Islet of Langerhans (tissue), 1 donor: Measurements from ENCODE around the gene MTX1.
"Not testable (repeated sequence)": the region's sequence is repeated elsewhere in the genome, so short reads cannot be mapped to it uniquely, and the experiment has no call there.

Source experiments
- FAIRE-seq: peaks from one replicate; lab custom pipeline; 2011; peaks lifted over from hg19 to GRCh38; lab: Jason Lieb, UNC

Gene MTX1

GRCh38 chr1:155241069-155241679 is 32.7 kb downstream of the MTX1 start:
- FAIRE-seq, result no peak

- FAIRE-seq, result no peak
Measured at GRCh38 chr1:155241841-155242264, 33.4 kb downstream of the MTX1 start.

- FAIRE-seq, result no peak
Measured at GRCh38 chr1:155242805-155243358, 34.4 kb downstream of the MTX1 start.

GRCh38 chr1:155244368-155245162 is 36.1 kb downstream of the MTX1 start:
- no peak for FAIRE-seq

GRCh38 chr1:155245163-155245524 is 36.6 kb downstream of the MTX1 start:
- no peak for FAIRE-seq

GRCh38 chr1:155246796-155247195 is 38.3 kb downstream of the MTX1 start:
- FAIRE-seq, result not testable (repeated sequence)

DNA sequence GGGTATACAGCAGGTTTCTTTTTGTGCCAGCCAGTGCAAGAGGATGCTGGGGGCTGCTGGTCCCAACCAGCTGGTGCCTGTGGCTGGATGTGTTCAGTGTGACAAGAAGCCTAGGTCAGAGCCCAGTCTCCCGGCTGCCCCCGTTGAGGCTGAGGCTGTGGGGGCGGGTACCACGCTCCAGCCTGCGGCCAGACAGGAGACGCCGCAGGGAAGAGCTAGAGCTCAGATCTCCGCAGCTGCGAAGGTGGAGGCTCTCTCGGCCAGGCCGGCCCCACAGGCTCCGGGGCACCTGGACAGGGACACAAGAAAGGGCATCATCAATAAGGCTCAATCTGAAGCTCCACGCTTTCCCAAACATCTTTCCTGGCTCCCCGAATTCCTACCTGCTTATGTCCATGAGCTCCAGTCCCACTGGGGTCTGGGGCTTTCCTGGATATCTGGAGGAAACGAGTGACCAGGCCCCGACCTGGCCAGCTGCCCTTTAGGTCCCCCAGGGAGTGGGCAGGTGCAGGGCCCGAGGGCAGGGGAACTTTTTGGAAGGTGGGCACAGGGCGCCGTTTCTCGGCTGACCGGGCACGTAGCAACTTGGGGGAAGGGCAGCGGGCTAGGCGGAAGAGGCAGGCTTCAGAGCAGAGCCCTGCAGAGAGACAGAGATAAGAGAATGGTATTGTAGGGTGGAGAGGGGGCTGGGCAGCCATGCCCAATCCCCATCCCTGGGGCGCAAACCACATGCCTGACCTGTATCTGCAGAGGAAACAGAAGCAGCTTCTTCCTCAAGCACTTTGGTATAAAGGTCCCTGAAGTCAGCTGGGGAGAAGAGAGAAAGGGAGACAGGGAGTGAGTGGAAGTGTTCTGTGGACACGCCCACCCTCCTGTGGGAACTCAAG is 39.4 kb downstream of the MTX1 start:
- FAIRE-seq, result no peak

DNA sequence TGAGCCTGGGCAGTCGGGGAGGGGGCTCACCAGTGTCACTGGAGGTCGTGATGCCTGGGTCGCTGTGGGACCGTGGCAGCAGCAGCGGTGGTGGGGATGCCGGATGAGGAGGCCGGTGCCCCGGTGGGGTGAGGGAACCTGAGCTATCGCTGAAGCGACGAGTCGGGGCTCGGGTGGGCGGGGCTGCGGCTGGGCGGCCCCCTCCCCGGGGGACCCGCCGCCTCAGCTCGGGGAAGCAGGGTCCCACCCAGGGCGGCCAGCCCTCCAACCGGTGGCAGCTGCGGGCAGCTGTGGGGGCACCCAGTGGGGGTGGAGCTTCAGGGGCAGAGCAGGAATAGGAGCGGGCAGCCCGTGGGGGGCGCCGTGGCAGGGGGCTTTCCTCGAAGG is 41.7 kb downstream of the MTX1 start:
- FAIRE-seq, result no peak

GRCh38 chr1:155250633-155251449 is 42.3 kb downstream of the MTX1 start:
- no peak for FAIRE-seq

- FAIRE-seq, result no peak
Measured at GRCh38 chr1:155251566-155251965, 43.1 kb downstream of the MTX1 start.

GRCh38 chr1:155253208-155253607 is 44.7 kb downstream of the MTX1 start:
- no peak for FAIRE-seq

DNA sequence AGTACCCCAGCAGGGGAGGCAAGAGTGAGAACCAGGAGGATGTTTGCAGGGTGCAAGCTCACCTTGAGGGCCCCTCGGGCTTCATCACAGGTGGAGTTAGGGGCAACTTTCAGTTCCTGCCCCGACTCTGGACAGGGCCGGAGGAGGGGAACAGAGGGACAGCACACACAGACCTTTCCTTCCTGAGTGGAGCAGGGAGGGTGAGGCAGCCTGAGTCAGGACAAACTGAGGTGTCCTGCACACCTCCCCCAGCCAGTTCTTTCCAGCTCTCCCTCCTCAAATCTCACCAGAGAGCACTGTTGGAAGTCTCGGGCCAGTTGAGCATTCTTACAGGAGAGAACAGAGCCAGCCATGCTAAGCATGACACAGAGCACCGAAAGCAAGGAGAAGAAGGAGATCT is 45.3 kb downstream of the MTX1 start:
- FAIRE-seq, result no peak

DNA sequence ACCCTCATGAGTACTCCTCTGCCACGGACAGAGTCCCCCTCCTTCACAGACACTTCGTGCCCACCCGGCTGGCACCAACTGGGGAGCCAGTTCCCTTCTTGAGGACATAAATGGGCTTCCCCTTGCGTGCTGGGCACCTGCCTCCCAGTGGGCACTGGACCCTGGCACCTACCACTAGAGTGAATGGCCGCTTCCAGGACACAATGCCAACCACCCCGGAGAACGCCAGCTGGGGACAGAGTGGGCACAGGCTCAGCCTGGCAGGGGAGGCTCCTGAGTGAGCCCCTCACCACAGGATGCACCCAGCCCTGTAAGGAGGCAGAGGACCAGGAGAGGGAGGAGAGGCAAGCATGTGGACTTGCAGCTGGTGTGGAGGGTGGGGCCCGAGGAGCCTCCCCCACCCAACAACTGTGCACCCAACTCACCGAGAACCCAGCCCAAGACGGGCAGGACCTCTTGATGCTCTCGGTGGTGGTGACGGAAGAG is 45.8 kb downstream of the MTX1 start:
- FAIRE-seq, result no peak

- FAIRE-seq, result no peak
Measured at GRCh38 chr1:155254714-155255242, 46.3 kb downstream of the MTX1 start.

DNA sequence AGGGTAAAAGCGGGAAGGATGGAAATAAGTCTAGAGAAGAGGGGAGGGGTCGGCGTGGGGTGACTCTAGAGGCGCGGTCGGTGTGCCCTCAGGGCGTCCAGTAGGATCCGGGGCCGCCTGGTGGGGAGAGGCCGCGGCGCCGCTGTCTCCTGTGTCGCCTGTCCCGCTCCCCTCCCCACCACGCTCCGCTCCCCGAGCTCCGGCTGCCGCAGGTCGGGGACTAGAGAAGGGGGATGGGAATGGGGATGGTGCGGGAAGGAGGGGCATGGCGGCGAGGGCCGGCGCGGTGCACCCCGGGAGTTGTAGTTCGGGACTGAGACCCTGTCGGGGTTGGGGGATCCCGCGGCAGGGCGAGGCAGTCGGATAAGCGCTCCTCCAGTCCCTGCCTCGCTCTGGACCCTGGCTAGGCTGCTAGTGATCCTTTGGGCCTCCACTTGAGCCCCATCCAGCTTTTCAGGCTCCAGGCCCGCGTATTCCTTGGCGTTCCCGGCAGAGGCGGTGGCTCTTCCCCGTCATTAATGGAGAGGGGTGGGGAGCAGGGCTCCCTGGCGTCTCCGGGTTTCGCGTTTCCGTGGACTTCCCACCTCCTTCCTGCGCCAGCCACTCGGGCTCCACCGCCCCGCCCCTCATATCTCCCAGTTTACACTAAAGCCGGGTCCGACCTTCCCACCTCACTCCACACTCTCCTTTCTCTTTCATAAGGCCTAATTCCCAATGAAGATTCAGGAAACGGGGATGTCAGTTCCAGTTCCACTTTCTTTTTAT is 46.9 kb downstream of the MTX1 start, which contains the start of gene ENTREP3:
Gene ENTREP3 (minus strand): TSS at position 241 of the 765 bp plus-strand sequence. CDS start 606 bp downstream, outside the sequence.
- no peak for FAIRE-seq

DNA sequence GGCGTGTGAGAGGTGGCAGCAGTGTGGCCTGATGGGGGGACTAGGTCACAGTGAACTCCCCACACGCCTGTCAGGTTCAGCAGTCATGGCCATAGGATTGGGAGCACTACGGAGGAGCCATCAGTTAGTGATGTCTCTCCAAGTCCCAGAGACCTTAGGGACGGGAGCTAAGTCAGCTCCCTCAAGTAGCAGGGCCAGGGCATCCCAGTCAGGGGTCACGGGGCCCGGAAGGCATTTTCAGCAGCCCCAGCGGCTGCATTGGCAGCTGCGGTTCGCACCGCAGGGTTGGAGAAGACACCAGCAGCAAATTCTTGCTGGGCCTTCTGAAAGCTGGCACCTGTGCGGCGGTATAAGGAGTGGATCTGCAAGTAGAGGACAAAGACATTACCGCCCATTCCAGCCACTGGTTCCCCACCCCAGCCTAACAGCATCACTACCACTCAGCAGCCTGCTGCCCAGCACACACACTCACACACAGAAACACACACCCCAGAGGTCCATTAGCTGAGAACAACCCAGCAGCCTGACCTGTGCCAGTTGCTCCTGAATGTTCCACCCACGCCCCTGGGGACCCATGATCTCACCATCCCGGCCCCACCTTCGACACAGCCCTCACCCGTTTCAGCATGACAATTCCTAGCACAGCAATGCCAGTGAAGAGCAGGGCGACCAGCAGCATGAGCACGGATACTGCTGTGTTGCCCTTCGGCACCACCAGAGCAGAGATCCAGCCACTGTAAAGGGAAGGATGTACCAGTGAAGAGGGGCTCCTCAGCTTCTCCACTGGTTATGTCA is 47.8 kb downstream of the MTX1 start:
- FAIRE-seq, result no peak

DNA sequence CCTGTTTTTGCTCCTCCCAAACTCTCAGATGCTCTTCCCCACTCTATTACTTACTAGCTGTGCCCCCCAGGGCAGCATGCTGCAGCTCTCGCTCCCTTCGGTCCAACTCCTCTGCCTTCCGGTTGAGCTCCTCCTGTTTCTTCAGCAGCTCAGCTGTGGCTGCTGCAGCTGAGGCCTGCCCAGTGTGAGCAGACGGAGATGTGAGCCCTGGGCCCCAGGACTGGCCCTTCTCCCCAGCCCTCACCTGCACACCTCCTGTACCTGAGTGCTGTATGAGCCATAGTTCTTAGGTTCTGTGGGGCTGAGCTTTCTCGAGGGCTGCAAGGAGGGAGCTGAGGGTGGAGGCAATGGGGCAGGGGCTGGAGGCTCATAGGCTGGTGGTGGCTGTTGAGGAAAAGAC is 51.8 kb downstream of the MTX1 start:
- FAIRE-seq, result no peak

DNA sequence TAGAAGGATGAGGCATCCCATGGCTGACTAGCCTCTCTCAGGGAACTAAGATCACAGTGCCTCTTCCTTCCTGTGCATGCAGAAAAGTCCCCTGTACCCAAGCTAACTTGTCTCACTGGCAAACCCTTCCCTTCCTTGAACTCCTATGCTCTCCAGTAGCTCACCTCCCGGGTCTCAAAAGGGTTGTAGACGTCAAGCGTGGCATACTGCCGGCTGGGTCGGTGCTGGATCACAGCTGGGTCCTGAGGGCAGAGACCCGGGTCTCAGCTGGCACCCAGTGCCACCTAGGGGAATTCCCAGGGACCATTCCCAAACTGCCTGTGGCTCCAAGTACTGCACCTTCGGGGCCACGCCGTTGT is 53.0 kb downstream of the MTX1 start:
- FAIRE-seq, result no peak

GRCh38 chr1:155261852-155262673 is 53.6 kb downstream of the MTX1 start, which contains the start of gene SCAMP3:
Gene SCAMP3, minus strand, starts transcription at chr1:155262360. Its CDS starts 209 bp downstream, at chr1:155262151.
- FAIRE-seq, result peak; percentile 13
